ENCODE results near the gene PNPLA7. TPM values are rescaled to one million over a fixed set of nuclear protein-coding genes. Genes with fewer than 3 reads are reported as not detected.

The PNPLA7 gene
- total and polyA plus RNA-seq, 2 of the 13 experiments (the other 11 are each of a cell fraction or from before 2014, with no cell fraction given) = 0.42 to 1.5 TPM

DNA sequence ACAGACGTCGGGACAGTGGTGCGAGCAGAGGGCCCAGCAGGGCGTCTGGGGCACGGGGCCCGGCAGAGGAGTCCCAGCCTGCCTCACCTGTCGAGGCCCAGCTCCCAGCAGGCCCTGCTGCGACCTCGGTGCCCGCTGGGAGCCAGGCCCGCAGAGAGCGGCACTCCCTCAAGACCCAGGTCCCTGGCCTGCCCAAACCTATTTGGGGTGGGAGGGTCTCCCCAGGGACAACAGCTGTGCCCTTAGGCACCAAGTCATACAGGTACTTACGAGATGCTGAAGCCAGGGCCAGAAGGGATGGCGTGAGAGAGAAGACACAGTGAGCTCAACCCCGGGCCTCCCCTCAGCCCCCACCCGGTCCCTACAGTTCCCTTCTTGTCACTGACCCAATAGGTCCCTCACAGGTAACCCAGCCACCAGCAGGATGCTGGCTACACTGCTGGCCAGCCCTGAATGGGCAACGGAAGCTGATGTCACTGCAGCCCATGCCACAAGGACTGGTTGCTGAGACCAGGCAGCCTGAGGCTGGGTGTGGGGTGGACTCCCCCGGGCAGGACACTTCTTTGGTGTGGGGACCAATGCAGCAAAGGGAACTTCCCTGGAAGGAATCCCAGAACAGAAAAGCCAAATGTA lies 94.7 kb downstream of the PNPLA7 start:
- peaks cover 31% of the 10 kb centered on the region for H3K79me2 ChIP-seq (ENCODE audit: insufficient read depth, low read length)
- peaks cover 12 to 36% of the 10 kb centered on the region in 2 experiments for H3K36me3 ChIP-seq (replicated peaks in 1 of 2; ENCODE audit: control insufficient read depth in 1 of 2, insufficient read depth in 2 of 2, low read length in 2 of 2)
- peak overlapping the region in 1 of 3 experiments; percentile 95; a peak in 2 of 6 replicates for H3K4me3 ChIP-seq (replicated peaks in 1 of 3; ENCODE audit: insufficient read depth in 1 of 3, low read depth in 2 of 3, low read length in 3 of 3)
- 91% methylated on average over 6 of the region's 18 CpGs for WGBS (ENCODE audit: low lambda C conversion rate)
- H4K20me1 ChIP-seq (ENCODE audit: insufficient read depth, low read length) = peaks cover 11% of the 10 kb centered on the region; the same call in 1 of the 2 replicates
- H2AFZ ChIP-seq (ENCODE audit: low read length) = no peak overlapping the region
- intact Hi-C loops (cut with micrococcal nuclease; ENCODE audit: unreplicated experiment) = no loop called here
- 0 out of 2 replicates have a peak, but pooled peaks have one; percentile 16 for TF ChIP-seq ZNF367 (CRISPR knock-in tag; IDR thresholded peaks at IDR 0.05; ENCODE audit: borderline replicate concordance)
- no peak for TF ChIP-seq ZNF30 (CRISPR knock-in tag; IDR thresholded peaks at IDR 0.05)
- TF ChIP-seq RBFOX2 (IDR thresholded peaks at IDR 0.05; ENCODE audit: low read depth, low read length) = peak; percentile 71; the same call in 1 of the 2 replicates
- peak; percentile 40; the same call in 1 of the 2 replicates for TF ChIP-seq ZNF143 (CRISPR knock-in tag; IDR thresholded peaks at IDR 0.05)
- TF ChIP-seq SRSF1 (optimal IDR thresholded peaks at IDR 0.05; ENCODE audit: low read depth, low read length) = peak; percentile 14
- TF ChIP-seq PHF20 (CRISPR knock-in tag; IDR thresholded peaks at IDR 0.05) = 0 out of 2 replicates have a peak, but pooled peaks have one; percentile 4
- no peak for TF ChIP-seq SIN3A (IDR thresholded peaks at IDR 0.05; ENCODE audit: borderline replicate concordance, low read depth, low read length)
- TF ChIP-seq ZNF263 (CRISPR knock-in tag; IDR thresholded peaks at IDR 0.05) = 0 out of 2 replicates have a peak, but pooled peaks have one; percentile 2
- 0 out of 2 replicates have a peak, but pooled peaks have one; percentile 20 for TF ChIP-seq GZF1 (CRISPR knock-in tag; IDR thresholded peaks at IDR 0.05)
- 0 out of 2 replicates have a peak, but pooled peaks have one; percentile 36 for TF ChIP-seq PAX8 (CRISPR knock-in tag; IDR thresholded peaks at IDR 0.05; ENCODE audit: borderline replicate concordance)
- no peak for TF ChIP-seq GATAD2A (CRISPR knock-in tag; IDR thresholded peaks at IDR 0.05)
- TF ChIP-seq ZBTB38 (CRISPR knock-in tag; IDR thresholded peaks at IDR 0.05) = 0 out of 2 replicates have a peak, but pooled peaks have one; percentile 96
- in situ Hi-C loops (cut with HindIII; ENCODE audit: extremely low pct_ligation_motif_present, low pct_unique_long_range_greater_than_20kb) = no loop called here
- no TSS peak for BruUV-seq (replicated peaks)
- FAIRE-seq (no peak), DNase-seq (ENCODE audit: low spot score) (no peak), ATAC-seq (peak; percentile 1; the same call in 1 of the 3 replicates)
- peak overlapping the region; percentile 99 for H3K27ac ChIP-seq (ENCODE audit: extremely low read length, insufficient read depth, low read length)
- H3K27me3 ChIP-seq (ENCODE audit: control insufficient read depth in 1 of 2, insufficient read depth in 2 of 2, low read length in 2 of 2) = no peaks in the 10 kb centered on the region
- H3K9ac ChIP-seq (ENCODE audit: insufficient read depth, low read depth, low read length) = peak overlapping the region; percentile 70
- H3K4me1 ChIP-seq (ENCODE audit: insufficient read depth, low read length) = peaks cover 76% of the 10 kb centered on the region
- H3K4me2 ChIP-seq (ENCODE audit: low read depth, low read length) = peak overlapping the region; percentile 96
- CTCF ChIA-PET (ENCODE audit: low intra/inter-chr PET ratio, low total read pairs) = no interaction called here
- H3K9me3 ChIP-seq (ENCODE audit: low read length) = no peaks in the 10 kb centered on the region
- POLR2A ChIA-PET = interaction anchor here (0.6 to 1.3 kb wide), 7 partner anchors 7 to 213 kb away, joined by 3 to 9 read pairs (median 4); partner anchors contain the start of genes ENTPD8, EXD3, NOXA1 and TOR4A

All from HepG2 (cell line).